SK-N-SH (cell line): ENCODE measurements around the gene NIPAL4. TPM values are rescaled to one million over a fixed set of nuclear protein-coding genes. Genes with fewer than 3 reads are reported as not detected.

Source experiments
- CTCF ChIA-PET: fragments of 300-600, 350-600 bp; formaldehyde crosslinking; extraction: SDS; loops from one replicate; lab custom pipeline; 2021; lab: Yijun Ruan, JAX
- POLR2A ChIA-PET: fragments of 350-600 bp; sonication (Branson Sonifier 250); formaldehyde crosslinking; extraction: SDS; loops from one replicate; lab custom pipeline; 2020; ENCODE audit warnings: antibody characterized with exemption, inconsistent platforms; lab: Yijun Ruan, JAX
- DNase-seq: peaks from one replicate; pipeline ENCODE4 v3.0.0; 2012
- H2AFZ ChIP-seq: fragments of 200-600 bp; sonication (generic); 2 replicates; pipeline ENCODE4 v1.8.1; 2016; ENCODE audit warnings: antibody characterized with exemption, mild to moderate bottlenecking, low read depth
- H3F3A ChIP-seq: fragments of 200-600 bp; sonication (generic); replicated peaks from 2 replicates; pipeline ENCODE3; 2016; ENCODE audit warnings: antibody characterized with exemption, mild to moderate bottlenecking; ENCODE audit not compliant: insufficient read depth
- H3K27ac ChIP-seq, 2 experiments: fragments of 200-500 bp in 1 of 2; fragments of 200-600 bp in 1 of 2; sonication (Bioruptor generic) in 1 of 2; sonication (generic), shearing (Covaris generic) in 1 of 2; 2 replicates each; pipeline versions ENCODE4 v1.5.1 to v1.6.1; 2014 to 2016; ENCODE audit warnings: low read depth in 2 of 2, inconsistent platforms in 1 of 2, low read length in 1 of 2, mild to moderate bottlenecking in 1 of 2, mixed read lengths in 1 of 2
- H3K27me3 ChIP-seq: fragments of 200-600 bp; sonication (generic), shearing (Covaris generic); 2 replicates; pipeline ENCODE4 v1.6.1; 2016; ENCODE audit warnings: mixed run types; ENCODE audit not compliant: insufficient read depth
- H3K36me3 ChIP-seq, 2 experiments: fragments of 200-500 bp in 1 of 2; fragments of 200-600 bp in 1 of 2; sonication (Bioruptor generic) in 1 of 2; sonication (generic) in 1 of 2; replicated peaks in 1 of 2; 2 replicates each; pipeline versions ENCODE3 to v1.5.1; 2014 to 2016; ENCODE audit warnings: low read length in 1 of 2, mild to moderate bottlenecking in 1 of 2; ENCODE audit not compliant: insufficient read depth in 2 of 2, control insufficient read depth in 1 of 2
- H3K4me1 ChIP-seq, 2 experiments: fragments of 200-500 bp in 1 of 2; fragments of 200-600 bp in 1 of 2; sonication (Bioruptor generic) in 1 of 2; sonication (generic), shearing (Covaris generic) in 1 of 2; 2 replicates each; pipeline versions ENCODE4 v1.5.1 to v1.6.1; 2014 to 2016; ENCODE audit warnings: low read depth in 1 of 2, low read length in 1 of 2, mixed run types in 1 of 2; ENCODE audit not compliant: insufficient read depth in 2 of 2, control insufficient read depth in 1 of 2
- H3K4me2 ChIP-seq: fragments of 200-600 bp; sonication (generic), shearing (Covaris generic); 2 replicates; pipeline ENCODE4 v1.6.1; 2017; ENCODE audit warnings: mixed run types
- H3K4me3 ChIP-seq, 2 experiments: fragments of 200-500 bp in 1 of 2; fragments of 200-600 bp in 1 of 2; sonication (Bioruptor generic) in 1 of 2; sonication (generic), shearing (Covaris generic) in 1 of 2; 2 replicates each; pipeline versions ENCODE4 v1.5.1 to v1.8.1; 2014 to 2016; ENCODE audit warnings: low read depth in 2 of 2, inconsistent platforms in 1 of 2, low read length in 1 of 2, mild to moderate bottlenecking in 1 of 2, mixed read lengths in 1 of 2, moderate library complexity in 1 of 2
- H3K79me2 ChIP-seq: fragments of 200-600 bp; sonication (generic); 2 replicates; pipeline ENCODE4 v1.8.1; 2017; ENCODE audit warnings: mild to moderate bottlenecking; ENCODE audit not compliant: insufficient read depth
- H3K9ac ChIP-seq: fragments of 200-600 bp; sonication (generic); 2 replicates; pipeline ENCODE4 v1.6.1; 2017; ENCODE audit warnings: mixed run types
- H3K9me2 ChIP-seq: fragments of 200-600 bp; sonication (generic); 2 replicates; pipeline ENCODE4 v1.6.1; 2017; ENCODE audit warnings: mixed run types
- H3K9me3 ChIP-seq: fragments of 200-600 bp; sonication (generic); 2 replicates; pipeline ENCODE4 v1.6.1; 2017; ENCODE audit warnings: mixed run types, mild to moderate bottlenecking, moderate library complexity
- H4K20me1 ChIP-seq: fragments of 200-600 bp; sonication (generic); 2 replicates; pipeline ENCODE4 v1.6.1; 2017; ENCODE audit warnings: mild to moderate bottlenecking, mixed run types; ENCODE audit not compliant: insufficient read depth
- CHD2 ChIP-seq: fragments of 150-350 bp; IDR thresholded peaks from 2 replicates; pipeline ENCODE4 v1.6.1; 2018; ENCODE audit warnings: low read length; ENCODE audit not compliant: partially characterized antibody
- CTCF ChIP-seq: fragments of 200-600 bp; sonication (generic); IDR thresholded peaks from 2 replicates; pipeline ENCODE4 v1.6.1; 2017; ENCODE audit warnings: antibody characterized with exemption, mild to moderate bottlenecking, moderate library complexity
- ELF1 ChIP-seq: IDR thresholded peaks from 2 replicates; pipeline ENCODE4 v1.4.0; 2012
- EP300 ChIP-seq, 2 experiments: IDR thresholded peaks; 2 replicates each; pipeline versions ENCODE4 v1.4.0 to v1.6.1; 2012; ENCODE audit warnings: borderline replicate concordance in 1 of 2, low read depth in 1 of 2, low read length in 1 of 2
- EZH2phosphoT487 ChIP-seq: fragments of 200-600 bp; sonication (generic); IDR thresholded peaks from 2 replicates; pipeline ENCODE4 v1.6.1; 2017; ENCODE audit warnings: low read depth, mixed run types, mild to moderate bottlenecking, antibody characterized with exemption, moderate library complexity, borderline replicate concordance
- FOXJ3 ChIP-seq: sonication (generic); formaldehyde crosslinking; IDR thresholded peaks from 2 replicates; pipeline ENCODE4 v1.5.1; 2020; ENCODE audit warnings: mild to moderate bottlenecking, missing genetic modification reagents
- GABPA ChIP-seq: IDR thresholded peaks from 2 replicates; pipeline ENCODE4 v1.4.0; 2012; ENCODE audit warnings: low read depth, mild to moderate bottlenecking
- MAX ChIP-seq: IDR thresholded peaks from 2 replicates; pipeline ENCODE4 v1.4.0; 2012; ENCODE audit warnings: low read depth
- MEF2A ChIP-seq: IDR thresholded peaks from 2 replicates; pipeline ENCODE4 v1.4.0; 2012; ENCODE audit warnings: low read depth, borderline replicate concordance
- NFIC ChIP-seq: IDR thresholded peaks from 2 replicates; pipeline ENCODE4 v1.4.0; 2012; ENCODE audit warnings: borderline replicate concordance
- NRF1 ChIP-seq: IDR thresholded peaks from 2 replicates; pipeline ENCODE4 v1.6.1; 2012; ENCODE audit warnings: low read depth, mild to moderate bottlenecking, low read length
- POLR2AphosphoS5 ChIP-seq: IDR thresholded peaks from 2 replicates; pipeline ENCODE4 v1.6.1; 2012; ENCODE audit warnings: low read depth, low read length
- SMC3 ChIP-seq: IDR thresholded peaks from 2 replicates; pipeline ENCODE4 v1.6.1; 2012; ENCODE audit warnings: low read depth, low read length, improper control_type of control experiment
- TAF1 ChIP-seq: IDR thresholded peaks from 2 replicates; pipeline ENCODE4 v1.6.1; 2012; ENCODE audit warnings: low read depth, mild to moderate bottlenecking, low read length, moderate library complexity, borderline replicate concordance
- TCF12 ChIP-seq: IDR thresholded peaks from 2 replicates; pipeline ENCODE4 v1.4.0; 2012
- USF1 ChIP-seq: IDR thresholded peaks from 2 replicates; pipeline ENCODE4 v1.4.0; 2012; ENCODE audit warnings: low read depth, borderline replicate concordance
- ZBTB33 ChIP-seq: IDR thresholded peaks from 2 replicates; pipeline ENCODE4 v1.4.0; 2012; ENCODE audit warnings: low read depth, borderline replicate concordance
- WGBS: methylation state at CpG from one replicate; pipeline ENCODE4 v1.1.6; 2017; ENCODE audit warnings: low lambda C conversion rate; 5-methylcytosine and 5-hydroxymethylcytosine counted together
- polyA plus RNA-seq, 3 experiments: library from polyadenylated mRNA; depleted of rRNA; stranded (reverse); fragments of >200 nt; gene quantifications; 2 replicates each; pipeline ENCODE4 v1.2.3, GENCODE V29; 2012

NIPAL4 gene
- polyA plus RNA-seq, 1 of the 3 experiments (the other 2 are of a cell fraction) = 2.3 TPM

- TF ChIP-seq USF1 = no peak
- TF ChIP-seq CHD2 = no peak
- no peak for TF ChIP-seq NRF1
- TF ChIP-seq POLR2AphosphoS5 = no peak
- TF ChIP-seq MEF2A = no peak
- no peak for TF ChIP-seq EP300 (IDR thresholded peaks at IDR 0.05; ENCODE audit: borderline replicate concordance in 1 of 2, low read depth in 1 of 2, low read length in 1 of 2)
- TF ChIP-seq EZH2phosphoT487 = no peak
- no peak for TF ChIP-seq ELF1
- TF ChIP-seq MAX = no peak
- TF ChIP-seq TCF12 = no peak
Measured at GRCh38 chr5:157479612-157480510, 19.8 kb downstream of the NIPAL4 start (continued).

- Histone ChIP-seq H3K79me2 (peaks cover 16% of the 10 kb centered on the region; the same call in 1 of the 2 replicates), H4K20me1 (peaks cover 6% of the 10 kb centered on the region; the same call in 1 of the 2 replicates), H3K9ac (no peak overlapping the region), H3F3A (peaks cover 57% of the 10 kb centered on the region), H3K27ac (0 out of 4 replicates have a peak overlapping the region, but pooled peaks of 1 of the 2 experiments have one; percentile 6), H3K27me3 (no peaks in the 10 kb centered on the region), H3K4me1 (peaks cover 0 to 2% of the 10 kb centered on the region in 2 experiments; a peak in 1 of 4 replicates), H3K36me3 (peaks cover 43 to 54% of the 10 kb centered on the region in 2 experiments), H3K9me2 (no peaks in the 10 kb centered on the region), H3K9me3 (no peaks in the 10 kb centered on the region), H3K4me2 (no peak overlapping the region), H2AFZ (no peak overlapping the region), H3K4me3 (no peak overlapping the region)
- TF ChIP-seq NFIC (no peak), GABPA (no peak), SMC3 (no peak), CTCF (no peak), ZBTB33 (no peak), MEF2A (no peak), FOXJ3 (no peak), TAF1 (no peak), EZH2phosphoT487 (no peak)
- ChIA-PET POLR2A (no interaction called here), CTCF (interaction anchor here (1.1 to 8.1 kb wide), 6 partner anchors 49 to 333 kb away, joined by 3 to 102 read pairs (median 4); no protein-coding TSS in a partner anchor)
- no peak for DNase-seq
- 94% methylated on average over 4 of the region's 4 CpGs for WGBS
Measured at GRCh38 chr5:157481265-157481664, 21.3 kb downstream of the NIPAL4 start.
